Upper lobe of right lung (tissue), 1 donor: ENCODE measurements around the gene TMA7B. TPM values are rescaled to one million over a fixed set of nuclear protein-coding genes. Genes with fewer than 3 reads are reported as not detected.

Experiments
- ATAC-seq: fragments of 200-7000 bp; cut with Tn5 transposase; one replicate; pipeline ENCODE4 v1.9.1; 2020; ENCODE audit warnings: mild to moderate bottlenecking, moderate library complexity
- DNase-seq: peaks from one replicate; pipeline ENCODE4 v3.0.0-alpha.2; 2020
- H3K27ac ChIP-seq: fragments of 200-600 bp; one replicate; pipeline ENCODE4 v1.8.0; 2022
- H3K27me3 ChIP-seq: fragments of 200-600 bp; one replicate; pipeline ENCODE4 v1.8.0; 2022; ENCODE audit warnings: mild to moderate bottlenecking
- H3K36me3 ChIP-seq: fragments of 200-600 bp; one replicate; pipeline ENCODE4 v1.8.0; 2022
- H3K4me1 ChIP-seq: fragments of 200-600 bp; one replicate; pipeline ENCODE4 v1.8.0; 2022
- H3K4me3 ChIP-seq: fragments of 200-600 bp; one replicate; pipeline ENCODE4 v1.8.0; 2022; ENCODE audit warnings: mild to moderate bottlenecking
- H3K9me3 ChIP-seq: fragments of 200-600 bp; one replicate; pipeline ENCODE4 v1.8.0; 2022
- intact Hi-C: fragments of 100-400 bp; cut with DNase I; formaldehyde crosslinking; loops from one replicate; pipeline ENCODE4 v1.11.0; 2022
- total RNA-seq: library from RNA; stranded (reverse); fragmentation: NEBNext Ultra II Directional; extraction: Animal tissue kit (Norgen Biotek cat#: 25700); gene quantifications from one replicate; pipeline ENCODE4 v1.2.1, GENCODE V29; 2021
- TF ChIP-seq, protein P1 (sequence below): fragments of 200-600 bp; IDR thresholded peaks from one replicate; pipeline ENCODE4 v1.8.0; 2022; ENCODE audit warnings: antibody characterized with exemption
- donor health status: DM: no; HTN: yes; CAD: no; lungs with severe emphysema.

TMA7B gene
- total RNA-seq, 1 donor from 2014 or later: 0.69 TPM

DNA sequence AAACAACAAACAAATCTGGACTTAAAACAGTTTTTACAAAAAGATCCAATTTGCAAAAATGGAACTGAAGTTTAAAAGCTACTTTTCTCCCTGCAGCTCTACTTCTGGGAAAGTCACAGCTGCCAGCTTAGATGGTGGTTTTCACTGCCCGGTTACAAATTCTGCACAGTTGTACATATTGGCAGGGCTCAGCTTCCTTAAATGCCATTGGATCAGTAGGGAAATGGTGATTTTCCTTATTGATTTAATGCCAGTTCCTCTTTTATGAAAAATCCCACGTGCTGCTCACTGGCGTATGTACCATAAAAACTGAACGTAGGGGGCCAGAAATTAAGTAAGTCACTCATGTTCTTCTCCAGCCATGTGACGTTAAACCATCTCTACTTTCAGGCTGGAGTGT lies 36.5 kb upstream of the TMA7B start:
- no peaks in the 10 kb centered on the region for H3K9me3 ChIP-seq
- ATAC-seq (no peak), DNase-seq (no peak)
- TF ChIP-seq, protein P1, sequence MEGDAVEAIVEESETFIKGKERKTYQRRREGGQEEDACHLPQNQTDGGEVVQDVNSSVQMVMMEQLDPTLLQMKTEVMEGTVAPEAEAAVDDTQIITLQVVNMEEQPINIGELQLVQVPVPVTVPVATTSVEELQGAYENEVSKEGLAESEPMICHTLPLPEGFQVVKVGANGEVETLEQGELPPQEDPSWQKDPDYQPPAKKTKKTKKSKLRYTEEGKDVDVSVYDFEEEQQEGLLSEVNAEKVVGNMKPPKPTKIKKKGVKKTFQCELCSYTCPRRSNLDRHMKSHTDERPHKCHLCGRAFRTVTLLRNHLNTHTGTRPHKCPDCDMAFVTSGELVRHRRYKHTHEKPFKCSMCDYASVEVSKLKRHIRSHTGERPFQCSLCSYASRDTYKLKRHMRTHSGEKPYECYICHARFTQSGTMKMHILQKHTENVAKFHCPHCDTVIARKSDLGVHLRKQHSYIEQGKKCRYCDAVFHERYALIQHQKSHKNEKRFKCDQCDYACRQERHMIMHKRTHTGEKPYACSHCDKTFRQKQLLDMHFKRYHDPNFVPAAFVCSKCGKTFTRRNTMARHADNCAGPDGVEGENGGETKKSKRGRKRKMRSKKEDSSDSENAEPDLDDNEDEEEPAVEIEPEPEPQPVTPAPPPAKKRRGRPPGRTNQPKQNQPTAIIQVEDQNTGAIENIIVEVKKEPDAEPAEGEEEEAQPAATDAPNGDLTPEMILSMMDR: no peak
- H3K4me1 ChIP-seq: peaks cover 11% of the 10 kb centered on the region
- peaks cover 36% of the 10 kb centered on the region for H3K27me3 ChIP-seq
- intact Hi-C loops: no loop called here
- H3K4me3 ChIP-seq: no peak overlapping the region
- H3K27ac ChIP-seq: no peak overlapping the region
- no peaks in the 10 kb centered on the region for H3K36me3 ChIP-seq

GRCh38 chr22:39924286-39924685 lies 35.9 kb upstream of the TMA7B start:
- Histone ChIP-seq H3K4me3 (no peak overlapping the region), H3K27me3 (peaks cover 32% of the 10 kb centered on the region), H3K4me1 (peaks cover 11% of the 10 kb centered on the region), H3K9me3 (no peaks in the 10 kb centered on the region), H3K36me3 (no peaks in the 10 kb centered on the region), H3K27ac (no peak overlapping the region)
- DNase-seq: no peak
- TF ChIP-seq, protein P1: no peak
- intact Hi-C loops: no loop called here
- ATAC-seq: no peak

DNA sequence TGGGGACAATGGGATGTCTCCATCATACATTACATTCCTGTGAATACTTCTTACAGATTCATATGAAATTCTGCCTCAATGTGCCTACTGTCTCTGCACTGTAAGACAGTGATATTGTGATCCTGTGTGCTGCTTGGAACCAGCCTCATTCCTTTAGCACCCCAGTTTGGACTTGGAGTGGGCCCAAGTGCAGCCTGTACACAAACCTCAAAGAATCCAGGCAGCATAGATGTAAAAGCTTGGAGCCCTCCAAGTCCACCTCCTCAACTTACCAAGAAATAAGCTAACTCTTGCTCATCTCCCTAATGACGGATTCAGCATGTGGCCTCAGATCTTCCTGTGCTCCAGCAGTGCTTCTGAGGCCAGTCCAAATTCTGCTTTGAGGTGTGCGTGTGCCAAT lies 34.9 kb upstream of the TMA7B start:
- Histone ChIP-seq H3K4me1 (peaks cover 11% of the 10 kb centered on the region), H3K4me3 (no peak overlapping the region), H3K9me3 (no peaks in the 10 kb centered on the region), H3K27ac (no peak overlapping the region), H3K27me3 (peaks cover 40% of the 10 kb centered on the region), H3K36me3 (no peaks in the 10 kb centered on the region)
- intact Hi-C loops: no loop called here
- ATAC-seq: no peak
- no peak for DNase-seq
- TF ChIP-seq, protein P1: no peak

DNA sequence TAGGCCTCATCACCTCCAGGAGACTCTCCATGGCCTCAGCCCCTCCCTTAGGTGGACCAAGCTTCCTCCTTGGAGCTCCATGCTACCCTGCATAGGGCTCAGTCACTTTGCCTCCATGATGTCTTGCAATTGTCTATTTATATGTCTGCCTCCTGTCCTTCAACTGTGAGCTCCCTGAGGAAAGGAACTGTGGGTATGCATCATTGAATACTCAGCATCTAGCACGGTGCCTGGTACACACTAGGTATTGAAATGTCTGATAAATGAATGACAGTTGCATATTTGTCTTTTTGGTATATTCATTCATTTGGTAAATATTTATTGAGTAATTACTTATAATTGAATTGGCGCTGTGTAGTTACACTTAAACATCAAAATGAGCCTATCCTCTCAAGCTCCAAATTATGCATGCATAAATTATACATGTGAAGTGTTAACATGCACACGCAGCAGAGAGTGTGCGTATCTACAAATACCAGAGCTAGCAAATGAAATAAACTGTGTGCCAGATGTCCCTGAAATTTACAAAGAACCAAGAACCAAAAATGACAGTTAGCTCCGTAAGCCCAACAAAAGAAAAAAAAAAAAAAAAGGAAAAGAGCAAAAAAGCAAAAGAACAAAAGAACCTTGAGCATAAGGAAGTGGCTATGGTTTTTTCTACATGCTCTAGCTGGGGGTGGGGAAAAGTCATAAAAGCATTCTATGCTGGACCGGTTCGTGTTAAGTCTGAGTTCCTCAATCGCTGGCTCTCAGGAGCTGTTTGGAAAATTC lies 34.1 kb upstream of the TMA7B start:
- Histone ChIP-seq H3K4me3 (no peak overlapping the region), H3K27me3 (peaks cover 47% of the 10 kb centered on the region), H3K36me3 (no peaks in the 10 kb centered on the region), H3K9me3 (no peaks in the 10 kb centered on the region), H3K27ac (no peak overlapping the region), H3K4me1 (peaks cover 9% of the 10 kb centered on the region)
- TF ChIP-seq, protein P1: no peak
- DNase-seq (no peak), ATAC-seq (no peak)
- intact Hi-C loops: no loop called here

DNA sequence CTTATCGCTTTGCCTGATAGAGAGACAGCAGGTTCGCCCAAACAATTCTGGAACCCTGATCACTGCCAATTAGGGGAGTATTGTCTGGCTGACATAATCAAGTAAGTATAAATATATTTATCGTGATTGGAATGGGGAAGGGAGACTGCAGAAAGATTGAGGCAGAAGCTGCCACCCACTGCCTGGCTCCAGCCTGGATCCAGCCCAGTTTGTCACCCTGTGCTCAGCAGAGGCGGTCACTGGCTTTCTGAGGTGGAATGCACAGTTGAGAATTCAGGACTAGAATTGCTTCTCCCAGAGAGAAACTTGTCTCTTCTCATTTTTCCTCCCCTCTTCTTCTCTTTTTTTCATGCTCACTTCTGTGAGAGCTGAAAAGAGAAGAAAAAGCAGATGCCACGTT lies 33.4 kb upstream of the TMA7B start:
- TF ChIP-seq, protein P1: no peak
- Histone ChIP-seq H3K9me3 (no peaks in the 10 kb centered on the region), H3K4me3 (no peak overlapping the region), H3K27me3 (peaks cover 52% of the 10 kb centered on the region), H3K36me3 (no peaks in the 10 kb centered on the region), H3K27ac (no peak overlapping the region), H3K4me1 (peaks cover 6% of the 10 kb centered on the region)
- DNase-seq (no peak), ATAC-seq (no peak)
- intact Hi-C loops: no loop called here

DNA sequence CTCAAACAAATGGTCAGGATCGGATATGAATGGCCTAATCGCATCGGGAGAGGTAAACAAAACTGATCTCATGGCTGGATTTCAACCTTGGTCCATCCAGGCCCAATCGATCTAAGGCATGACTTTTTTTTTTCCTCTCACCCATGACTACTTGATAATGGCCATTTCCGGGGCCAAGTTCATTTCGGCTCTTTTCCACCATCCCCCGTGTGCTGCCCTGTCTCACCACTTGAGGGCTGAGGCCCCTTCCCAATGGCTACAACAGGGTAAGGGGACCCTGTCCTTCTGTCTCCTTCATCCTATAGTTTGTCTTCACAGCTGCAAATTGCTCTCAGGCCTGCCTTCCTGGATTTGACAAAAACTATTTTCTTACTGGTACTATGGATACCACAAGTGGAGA lies 32.7 kb upstream of the TMA7B start:
- Histone ChIP-seq H3K9me3 (no peaks in the 10 kb centered on the region), H3K4me1 (peaks cover 6% of the 10 kb centered on the region), H3K27ac (no peak overlapping the region), H3K27me3 (peaks cover 57% of the 10 kb centered on the region), H3K36me3 (no peaks in the 10 kb centered on the region), H3K4me3 (peak overlapping the region; percentile 13)
- intact Hi-C loops: no loop called here
- no peak for DNase-seq
- TF ChIP-seq, protein P1: peak; percentile 7
- no peak for ATAC-seq
